Measurements from ENCODE around the gene ARHGDIB. TPM values are rescaled to one million over a fixed set of nuclear protein-coding genes. Genes with fewer than 3 reads are reported as not detected.

Gene ARHGDIB
- total RNA-seq, 2 donors from 2014 or later, result 0.66 to 0.95 TPM

DNA sequence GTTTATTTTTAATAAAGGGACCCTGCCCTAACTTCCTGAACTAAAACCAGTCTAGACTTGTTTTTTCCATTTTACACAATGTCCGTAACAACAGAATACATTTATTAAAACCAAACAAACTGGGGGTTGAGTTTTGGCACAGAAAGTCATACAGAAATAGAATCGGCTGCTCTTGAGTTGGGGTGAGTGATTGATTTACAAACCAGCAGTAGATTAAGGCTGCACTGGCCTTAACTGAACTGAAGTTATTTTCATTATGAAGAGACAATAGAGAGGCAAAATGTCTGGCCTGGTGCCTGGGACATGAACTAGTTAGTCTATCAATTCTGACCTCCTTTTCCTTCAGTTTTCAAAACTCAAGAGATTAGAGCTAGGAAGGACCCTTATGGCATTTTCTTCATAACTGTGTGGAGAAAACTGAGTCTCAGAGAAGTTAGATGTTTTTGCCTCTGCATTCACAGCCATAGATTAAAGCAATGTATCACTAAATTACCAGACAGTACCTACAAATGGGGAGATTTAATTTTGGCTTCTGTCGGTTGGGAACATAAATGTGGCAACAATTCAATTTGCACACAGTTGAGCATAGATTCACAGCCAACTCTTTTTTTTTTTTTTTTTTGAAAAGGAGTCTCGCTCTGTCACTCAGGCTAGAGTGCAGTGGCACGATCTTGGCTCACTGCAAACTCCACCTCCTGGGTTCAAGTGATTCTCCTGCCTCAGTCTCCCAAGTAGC lies 56.0 kb downstream of the ARHGDIB start:
- peaks cover 11% of the 10 kb centered on the region for H3K4me1 Mint-ChIP-seq
- H3K27ac ChIP-seq (ENCODE audit: low read depth, low read length), result no peak overlapping the region
- no peak overlapping the region for H3K27ac Mint-ChIP-seq
- H3K4me1 ChIP-seq (ENCODE audit: control insufficient read depth, insufficient read depth, low read length), result no peaks in the 10 kb centered on the region
- H3K9ac ChIP-seq (ENCODE audit: extremely low read depth, low read length, poor library complexity, severe bottlenecking), result no peak overlapping the region
- H3K4me3 ChIP-seq (ENCODE audit: low read length), result no peak overlapping the region
- no peaks in the 10 kb centered on the region for H3K27me3 Mint-ChIP-seq (ENCODE audit: insufficient read depth)
- no peaks in the 10 kb centered on the region for H3K36me3 Mint-ChIP-seq (ENCODE audit: low read depth)
- no peak for DNase-seq
- TF ChIP-seq, protein P1, sequence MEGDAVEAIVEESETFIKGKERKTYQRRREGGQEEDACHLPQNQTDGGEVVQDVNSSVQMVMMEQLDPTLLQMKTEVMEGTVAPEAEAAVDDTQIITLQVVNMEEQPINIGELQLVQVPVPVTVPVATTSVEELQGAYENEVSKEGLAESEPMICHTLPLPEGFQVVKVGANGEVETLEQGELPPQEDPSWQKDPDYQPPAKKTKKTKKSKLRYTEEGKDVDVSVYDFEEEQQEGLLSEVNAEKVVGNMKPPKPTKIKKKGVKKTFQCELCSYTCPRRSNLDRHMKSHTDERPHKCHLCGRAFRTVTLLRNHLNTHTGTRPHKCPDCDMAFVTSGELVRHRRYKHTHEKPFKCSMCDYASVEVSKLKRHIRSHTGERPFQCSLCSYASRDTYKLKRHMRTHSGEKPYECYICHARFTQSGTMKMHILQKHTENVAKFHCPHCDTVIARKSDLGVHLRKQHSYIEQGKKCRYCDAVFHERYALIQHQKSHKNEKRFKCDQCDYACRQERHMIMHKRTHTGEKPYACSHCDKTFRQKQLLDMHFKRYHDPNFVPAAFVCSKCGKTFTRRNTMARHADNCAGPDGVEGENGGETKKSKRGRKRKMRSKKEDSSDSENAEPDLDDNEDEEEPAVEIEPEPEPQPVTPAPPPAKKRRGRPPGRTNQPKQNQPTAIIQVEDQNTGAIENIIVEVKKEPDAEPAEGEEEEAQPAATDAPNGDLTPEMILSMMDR (conservative IDR thresholded peaks at IDR 0.05), result no peak
- H3K9me3 Mint-ChIP-seq, result no peaks in the 10 kb centered on the region
- H3K36me3 ChIP-seq (ENCODE audit: control insufficient read depth, insufficient read depth, low read length), result no peaks in the 10 kb centered on the region
- H3K9me3 ChIP-seq (ENCODE audit: control insufficient read depth, low read length), result no peaks in the 10 kb centered on the region
- WGBS, 2 experiments (ENCODE audit: insufficient coverage in 1 of 2, insufficient read length in 1 of 2), result 80 to 98% methylated on average over 2 to 4 of the region's 5 CpGs
- H3K27me3 ChIP-seq (ENCODE audit: control insufficient read depth, insufficient read depth, low read length, poor library complexity, severe bottlenecking), result no peaks in the 10 kb centered on the region
- no peak overlapping the region for H3K4me3 Mint-ChIP-seq

DNA sequence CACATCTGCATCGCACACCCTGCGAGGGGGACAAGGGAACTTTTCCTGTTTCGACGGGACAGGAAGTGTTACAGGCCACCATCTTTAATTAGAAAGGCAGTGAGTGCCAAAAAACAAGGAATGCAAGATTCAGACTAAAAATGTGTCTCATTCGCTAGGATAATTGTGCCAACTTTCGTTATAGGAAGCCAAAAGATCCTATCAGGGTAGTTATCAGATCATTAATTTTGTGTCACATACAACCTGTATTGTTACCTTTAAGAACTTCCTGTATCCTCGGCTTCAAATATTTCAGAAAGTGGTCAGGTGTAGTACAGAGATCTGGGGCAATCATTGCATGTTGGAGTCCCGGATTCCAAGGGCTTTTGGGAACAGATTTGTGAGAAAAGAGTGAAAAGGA lies 56.5 kb downstream of the ARHGDIB start:
- H3K27ac Mint-ChIP-seq, result no peak overlapping the region

DNA sequence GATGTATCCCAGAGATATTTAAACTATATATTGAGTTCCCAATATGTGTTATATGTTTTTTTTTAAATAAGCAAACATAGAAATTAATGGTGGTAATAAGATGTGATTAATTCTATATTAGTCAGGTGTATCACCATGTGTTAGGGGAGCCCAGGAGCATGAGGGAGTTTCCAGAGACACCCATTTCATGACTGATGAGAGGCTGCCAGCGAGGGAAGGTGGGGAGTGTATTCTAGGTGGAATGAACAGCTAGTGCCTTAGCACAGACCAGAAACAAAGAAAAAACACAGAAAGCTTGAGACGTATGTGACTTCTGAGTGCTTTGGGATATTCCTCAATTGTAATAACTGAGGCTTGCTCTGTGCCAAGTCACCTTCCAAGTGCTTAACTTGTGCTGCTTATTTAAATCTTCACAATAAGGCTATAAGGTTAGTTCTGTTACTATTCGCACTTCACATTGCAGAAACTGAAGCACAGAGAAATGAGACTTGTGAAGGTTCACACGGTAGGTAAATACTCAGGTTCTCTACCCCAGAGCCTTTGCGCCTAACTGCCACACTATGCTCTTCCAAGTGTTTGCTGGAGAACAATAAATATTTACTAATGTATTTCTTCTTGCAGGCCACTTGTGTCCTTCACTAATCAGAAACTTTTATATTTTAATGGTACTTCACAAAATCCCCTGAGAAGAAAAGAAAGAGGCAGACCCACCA lies 57.9 kb downstream of the ARHGDIB start:
- Mint-ChIP-seq H3K36me3 (ENCODE audit: low read depth) (no peaks in the 10 kb centered on the region), H3K27ac (no peak overlapping the region), H3K9me3 (no peaks in the 10 kb centered on the region), H3K4me3 (no peak overlapping the region), H3K4me1 (peaks cover 11% of the 10 kb centered on the region), H3K27me3 (ENCODE audit: insufficient read depth) (no peaks in the 10 kb centered on the region)
- H3K4me3 ChIP-seq (ENCODE audit: low read length), result no peak overlapping the region
- H3K9me3 ChIP-seq (ENCODE audit: control insufficient read depth, low read length), result no peaks in the 10 kb centered on the region
- TF ChIP-seq, protein P1 (conservative IDR thresholded peaks at IDR 0.05), result no peak
- H3K27me3 ChIP-seq (ENCODE audit: control insufficient read depth, insufficient read depth, low read length, poor library complexity, severe bottlenecking), result no peaks in the 10 kb centered on the region
- H3K36me3 ChIP-seq (ENCODE audit: control insufficient read depth, insufficient read depth, low read length), result no peaks in the 10 kb centered on the region
- DNase-seq, result no peak
- WGBS, 2 experiments (ENCODE audit: insufficient coverage in 1 of 2, insufficient read length in 1 of 2), result 88 to 94% methylated on average over 3 to 5 of the region's 5 CpGs
- no peak overlapping the region for H3K9ac ChIP-seq (ENCODE audit: extremely low read depth, low read length, poor library complexity, severe bottlenecking)
- H3K27ac ChIP-seq (ENCODE audit: low read depth, low read length), result no peak overlapping the region
- no peaks in the 10 kb centered on the region for H3K4me1 ChIP-seq (ENCODE audit: control insufficient read depth, insufficient read depth, low read length)

More for the DNA sequence above, 56.5 kb downstream of the ARHGDIB start:
- peaks cover 11% of the 10 kb centered on the region for H3K4me1 Mint-ChIP-seq
- DNase-seq, result no peak
- no peak overlapping the region for H3K4me3 Mint-ChIP-seq
- H3K36me3 Mint-ChIP-seq (ENCODE audit: low read depth), result no peaks in the 10 kb centered on the region
- no peaks in the 10 kb centered on the region for H3K36me3 ChIP-seq (ENCODE audit: control insufficient read depth, insufficient read depth, low read length)
- no peak overlapping the region for H3K9ac ChIP-seq (ENCODE audit: extremely low read depth, low read length, poor library complexity, severe bottlenecking)
- no peaks in the 10 kb centered on the region for H3K9me3 Mint-ChIP-seq
- no peaks in the 10 kb centered on the region for H3K27me3 ChIP-seq (ENCODE audit: control insufficient read depth, insufficient read depth, low read length, poor library complexity, severe bottlenecking)
- no peak overlapping the region for H3K4me3 ChIP-seq (ENCODE audit: low read length)
- TF ChIP-seq, protein P1 (conservative IDR thresholded peaks at IDR 0.05), result no peak
- no peaks in the 10 kb centered on the region for H3K9me3 ChIP-seq (ENCODE audit: control insufficient read depth, low read length)
- H3K4me1 ChIP-seq (ENCODE audit: control insufficient read depth, insufficient read depth, low read length), result no peaks in the 10 kb centered on the region
- H3K27ac ChIP-seq (ENCODE audit: low read depth, low read length), result no peak overlapping the region
- WGBS, 2 experiments (ENCODE audit: insufficient coverage in 1 of 2, insufficient read length in 1 of 2), result 92% methylated on average over 8 of the region's 8 CpGs
- H3K27me3 Mint-ChIP-seq (ENCODE audit: insufficient read depth), result no peaks in the 10 kb centered on the region

Data from endodermal cell (in vitro differentiated cells).